ENCODE measurements around the gene MYO1B.

The MYO1B gene

DNA sequence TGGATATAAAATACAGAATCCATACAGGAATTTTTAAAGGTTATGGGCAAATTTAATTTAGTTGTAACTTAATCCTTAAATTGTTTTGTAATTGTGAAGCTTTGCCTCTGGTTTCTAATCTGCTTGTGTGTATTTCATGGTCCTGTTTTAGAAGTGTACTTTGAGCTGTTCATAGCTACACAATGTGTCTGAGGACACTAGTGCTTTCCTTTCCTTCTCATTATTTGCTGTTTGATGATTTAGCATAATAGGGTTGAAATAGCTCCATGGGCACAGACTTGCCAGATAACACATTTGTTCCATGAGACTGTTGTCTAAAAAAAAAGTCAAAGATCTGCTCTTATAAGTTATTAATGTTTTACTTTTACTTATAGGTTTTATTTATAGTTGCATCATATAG, 134.2 kb downstream of the MYO1B start:
- H2AFZ ChIP-seq (ENCODE audit: low read depth, low read length): no peak overlapping the region
- H3K4me2 ChIP-seq (ENCODE audit: low read length): no peak overlapping the region

DNA sequence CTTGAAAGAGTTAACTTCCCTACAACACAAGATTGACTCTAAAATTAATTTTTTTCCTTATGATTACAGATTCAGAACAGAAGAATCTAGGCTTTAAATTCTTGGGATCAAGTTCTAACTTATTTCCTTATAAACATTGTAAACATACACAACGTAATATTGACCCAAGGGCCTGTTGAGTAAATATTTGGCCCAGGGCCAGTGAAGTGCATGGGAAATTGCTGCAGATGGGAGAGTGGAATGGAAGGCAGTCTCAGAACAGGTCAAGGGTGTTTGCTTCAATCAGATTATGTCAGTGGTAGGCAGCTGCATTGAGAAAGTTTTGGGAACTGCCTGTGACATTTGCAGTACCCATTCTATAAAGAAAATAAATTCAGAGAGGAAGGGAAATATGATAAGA, 137.6 kb downstream of the MYO1B start:
- Histone ChIP-seq H4K20me1 (ENCODE audit: insufficient read depth, low read length) (no peaks in the 10 kb centered on the region), H3K27ac (ENCODE audit: low read length) (no peak overlapping the region), H3K4me2 (ENCODE audit: low read length) (no peak overlapping the region), H3K79me2 (ENCODE audit: low read length) (no peaks in the 10 kb centered on the region), H3K9me3 (ENCODE audit: insufficient read depth, low read length) (no peaks in the 10 kb centered on the region), H2AFZ (ENCODE audit: low read depth, low read length) (no peak overlapping the region), H3K36me3 (replicated peaks; ENCODE audit: low read depth, low read length) (no peaks in the 10 kb centered on the region), H3K9ac (ENCODE audit: low read length) (no peak overlapping the region), H3K4me3 (ENCODE audit: low read length) (no peak overlapping the region), H3K4me1 (ENCODE audit: low read length) (peaks cover 23% of the 10 kb centered on the region), H3K27me3 (ENCODE audit: low read depth, low read length) (no peaks in the 10 kb centered on the region)
- no peak for TF ChIP-seq EZH2phosphoT487 (IDR thresholded peaks at IDR 0.05; ENCODE audit: low read depth)
- TF ChIP-seq, protein P1, sequence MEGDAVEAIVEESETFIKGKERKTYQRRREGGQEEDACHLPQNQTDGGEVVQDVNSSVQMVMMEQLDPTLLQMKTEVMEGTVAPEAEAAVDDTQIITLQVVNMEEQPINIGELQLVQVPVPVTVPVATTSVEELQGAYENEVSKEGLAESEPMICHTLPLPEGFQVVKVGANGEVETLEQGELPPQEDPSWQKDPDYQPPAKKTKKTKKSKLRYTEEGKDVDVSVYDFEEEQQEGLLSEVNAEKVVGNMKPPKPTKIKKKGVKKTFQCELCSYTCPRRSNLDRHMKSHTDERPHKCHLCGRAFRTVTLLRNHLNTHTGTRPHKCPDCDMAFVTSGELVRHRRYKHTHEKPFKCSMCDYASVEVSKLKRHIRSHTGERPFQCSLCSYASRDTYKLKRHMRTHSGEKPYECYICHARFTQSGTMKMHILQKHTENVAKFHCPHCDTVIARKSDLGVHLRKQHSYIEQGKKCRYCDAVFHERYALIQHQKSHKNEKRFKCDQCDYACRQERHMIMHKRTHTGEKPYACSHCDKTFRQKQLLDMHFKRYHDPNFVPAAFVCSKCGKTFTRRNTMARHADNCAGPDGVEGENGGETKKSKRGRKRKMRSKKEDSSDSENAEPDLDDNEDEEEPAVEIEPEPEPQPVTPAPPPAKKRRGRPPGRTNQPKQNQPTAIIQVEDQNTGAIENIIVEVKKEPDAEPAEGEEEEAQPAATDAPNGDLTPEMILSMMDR (IDR thresholded peaks at IDR 0.05; ENCODE audit: low read depth, low read length): no peak

More for the DNA sequence above, 134.2 kb downstream of the MYO1B start:
- H3K9ac ChIP-seq (ENCODE audit: low read length): no peak overlapping the region
- no peak overlapping the region for H3K4me3 ChIP-seq (ENCODE audit: low read length)
- no peak overlapping the region for H3K27ac ChIP-seq (ENCODE audit: low read length)
- H3K27me3 ChIP-seq (ENCODE audit: low read depth, low read length): no peaks in the 10 kb centered on the region
- TF ChIP-seq, protein P1 (IDR thresholded peaks at IDR 0.05; ENCODE audit: low read depth, low read length): no peak
- no peak for TF ChIP-seq EZH2phosphoT487 (IDR thresholded peaks at IDR 0.05; ENCODE audit: low read depth)
- H3K4me1 ChIP-seq (ENCODE audit: low read length): peaks cover 9% of the 10 kb centered on the region
- no peaks in the 10 kb centered on the region for H3K9me3 ChIP-seq (ENCODE audit: insufficient read depth, low read length)
- H3K36me3 ChIP-seq (replicated peaks; ENCODE audit: low read depth, low read length): no peaks in the 10 kb centered on the region
- H4K20me1 ChIP-seq (ENCODE audit: insufficient read depth, low read length): no peaks in the 10 kb centered on the region
- no peaks in the 10 kb centered on the region for H3K79me2 ChIP-seq (ENCODE audit: low read length)

DNA sequence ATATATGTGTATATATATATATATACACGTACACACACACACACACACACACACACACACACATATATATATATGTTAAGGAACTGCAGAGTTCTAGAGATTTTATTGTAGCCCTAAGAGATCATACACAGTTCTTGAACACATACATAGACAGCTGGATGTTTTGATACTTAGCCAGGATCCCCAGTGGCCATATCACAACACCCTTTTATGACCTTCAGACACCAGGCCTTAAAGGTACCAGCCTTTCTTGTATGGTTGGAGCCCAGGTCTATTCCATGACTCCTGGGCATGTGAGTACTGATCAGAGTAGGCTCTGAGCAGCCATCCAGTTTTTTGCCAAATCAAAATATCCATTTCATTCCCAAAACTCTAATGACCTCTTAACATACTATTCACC, 138.3 kb downstream of the MYO1B start:
- no peaks in the 10 kb centered on the region for H3K36me3 ChIP-seq (replicated peaks; ENCODE audit: low read depth, low read length)
- H3K4me2 ChIP-seq (ENCODE audit: low read length): no peak overlapping the region
- H4K20me1 ChIP-seq (ENCODE audit: insufficient read depth, low read length): no peaks in the 10 kb centered on the region

DNA sequence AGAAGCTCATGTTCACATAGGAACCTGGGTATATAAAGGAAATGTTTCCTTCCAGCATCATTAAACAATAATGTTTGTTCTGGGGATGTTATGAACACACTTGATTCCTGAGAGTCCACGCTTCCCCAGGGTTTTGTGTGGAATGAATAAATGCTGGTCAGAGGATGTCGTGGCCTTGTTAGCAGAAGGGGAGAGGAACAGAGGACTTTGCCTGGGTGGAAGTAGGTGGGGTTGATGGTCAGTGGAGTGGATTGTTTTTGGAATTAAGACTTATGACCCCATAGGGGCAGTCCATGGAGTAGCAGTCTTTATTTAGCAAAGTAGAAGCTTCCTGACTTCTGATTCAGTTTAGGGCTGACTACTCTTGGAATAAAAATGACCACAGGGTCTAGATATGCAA, 139.6 kb downstream of the MYO1B start:
- Histone ChIP-seq H3K27me3 (ENCODE audit: low read depth, low read length) (no peaks in the 10 kb centered on the region), H3K4me1 (ENCODE audit: low read length) (peaks cover 23% of the 10 kb centered on the region), H3K36me3 (replicated peaks; ENCODE audit: low read depth, low read length) (no peaks in the 10 kb centered on the region), H3K9me3 (ENCODE audit: insufficient read depth, low read length) (no peaks in the 10 kb centered on the region), H2AFZ (ENCODE audit: low read depth, low read length) (no peak overlapping the region), H3K27ac (ENCODE audit: low read length) (no peak overlapping the region), H3K4me3 (ENCODE audit: low read length) (no peak overlapping the region), H3K9ac (ENCODE audit: low read length) (no peak overlapping the region), H4K20me1 (ENCODE audit: insufficient read depth, low read length) (no peaks in the 10 kb centered on the region), H3K79me2 (ENCODE audit: low read length) (no peaks in the 10 kb centered on the region), H3K4me2 (ENCODE audit: low read length) (no peak overlapping the region)
- TF ChIP-seq EZH2phosphoT487 (IDR thresholded peaks at IDR 0.05; ENCODE audit: low read depth): no peak
- TF ChIP-seq, protein P1 (IDR thresholded peaks at IDR 0.05; ENCODE audit: low read depth, low read length): no peak

More for the DNA sequence above, 138.3 kb downstream of the MYO1B start:
- TF ChIP-seq, protein P1 (IDR thresholded peaks at IDR 0.05; ENCODE audit: low read depth, low read length): no peak
- no peak for TF ChIP-seq EZH2phosphoT487 (IDR thresholded peaks at IDR 0.05; ENCODE audit: low read depth)
- no peaks in the 10 kb centered on the region for H3K9me3 ChIP-seq (ENCODE audit: insufficient read depth, low read length)
- peaks cover 23% of the 10 kb centered on the region for H3K4me1 ChIP-seq (ENCODE audit: low read length)
- H3K27me3 ChIP-seq (ENCODE audit: low read depth, low read length): no peaks in the 10 kb centered on the region
- H3K27ac ChIP-seq (ENCODE audit: low read length): no peak overlapping the region
- no peak overlapping the region for H3K4me3 ChIP-seq (ENCODE audit: low read length)
- no peaks in the 10 kb centered on the region for H3K79me2 ChIP-seq (ENCODE audit: low read length)
- no peak overlapping the region for H2AFZ ChIP-seq (ENCODE audit: low read depth, low read length)
- no peak overlapping the region for H3K9ac ChIP-seq (ENCODE audit: low read length)

All from OCI-LY3 (cell line).